GM23248 (cell line): ENCODE measurements around the gene TRIM44.
"Not testable (repeated sequence)": the region's sequence is repeated elsewhere in the genome, so short reads cannot be mapped to it uniquely, and the experiment has no call there.

Experiments
- EZH2 ChIP-seq: fragments of 200-600 bp; sonication (generic); IDR thresholded peaks from 2 replicates; pipeline ENCODE4 v1.6.1; 2018; ENCODE audit warnings: antibody characterized with exemption, mild to moderate bottlenecking; ENCODE audit not compliant: insufficient read depth, poor library complexity, severe bottlenecking
- EZH2phosphoT487 ChIP-seq: fragments of 200-600 bp; sonication (generic); IDR thresholded peaks from 2 replicates; pipeline ENCODE4 v1.6.1; 2018; ENCODE audit warnings: antibody characterized with exemption, moderate library complexity, mild to moderate bottlenecking, low read depth; ENCODE audit not compliant: insufficient read depth

DNA sequence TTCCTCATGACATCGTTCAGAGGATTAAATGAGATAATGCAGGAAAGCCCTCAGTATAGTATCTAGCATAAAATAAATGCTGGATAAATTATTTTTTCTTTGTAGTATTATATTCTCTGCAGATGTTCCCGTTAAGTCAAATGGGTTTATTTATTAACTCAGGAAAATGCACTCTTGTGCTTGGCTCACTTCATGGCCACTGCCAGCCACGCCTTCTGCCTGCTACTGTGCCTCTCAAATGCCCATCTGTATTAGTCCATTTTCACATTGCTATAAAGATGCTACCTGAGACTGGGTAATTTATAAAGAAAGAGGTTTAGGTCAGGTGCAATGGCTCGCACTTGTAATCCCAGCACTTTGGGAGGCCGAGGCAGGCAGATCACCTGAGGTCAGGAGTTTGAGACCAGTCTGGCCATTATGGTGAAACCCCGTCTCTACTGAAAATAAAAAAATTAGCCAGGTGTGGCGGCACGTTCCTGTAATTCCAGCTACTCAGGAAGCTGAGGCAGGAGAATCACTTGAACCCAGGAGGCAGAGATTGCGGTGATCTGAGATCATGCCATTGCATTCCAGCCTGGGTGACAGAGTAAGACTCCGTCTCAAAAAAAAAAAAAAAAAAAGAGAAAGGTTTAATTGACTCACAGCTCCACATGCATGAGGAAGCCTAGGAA is 176.3 kb downstream of the TRIM44 start:
- not testable (repeated sequence) for TF ChIP-seq EZH2phosphoT487, EZH2
